Activated T-helper 1 cell treated with Interleukin-2 at 50 U/mL for 16 hours (primary cell): ENCODE data around the gene PIRT.
A peak's percentile ranks its signal among the peaks of the same experiment; 100 is the strongest.
"Not testable (repeated sequence)": the region's sequence is repeated elsewhere in the genome, so short reads cannot be mapped to it uniquely, and the experiment has no call there.

ENCODE experiments used
- DNase-seq: peaks from one replicate; pipeline ENCODE4 v3.0.0-alpha.2; 2020; ENCODE audit warnings: low read depth

The PIRT gene

DNA sequence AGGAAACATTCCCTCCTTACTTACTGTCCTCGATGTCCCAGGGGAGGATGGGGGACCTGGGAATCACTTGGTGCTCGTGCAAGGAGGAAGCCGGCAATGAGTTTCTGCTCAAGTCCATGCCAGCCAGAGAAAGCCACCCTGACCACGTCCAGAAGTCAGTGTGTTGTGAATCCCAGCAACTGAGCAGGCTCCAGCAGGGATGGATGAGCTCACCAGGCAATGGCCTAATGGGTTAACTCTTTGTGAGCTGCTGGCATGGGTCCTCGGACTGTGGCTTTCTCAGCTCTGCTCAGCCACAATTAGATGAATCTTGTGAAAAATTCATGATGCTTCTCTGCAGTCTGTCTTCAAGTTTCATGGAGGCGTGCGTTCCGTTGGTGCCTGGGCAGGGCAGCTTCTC is at the start of gene PIRT:
TSS of gene PIRT (minus strand) at position 167 of the 400 bp plus-strand sequence. CDS start 12,442 bp downstream, outside the sequence.
- no peak for DNase-seq

DNA sequence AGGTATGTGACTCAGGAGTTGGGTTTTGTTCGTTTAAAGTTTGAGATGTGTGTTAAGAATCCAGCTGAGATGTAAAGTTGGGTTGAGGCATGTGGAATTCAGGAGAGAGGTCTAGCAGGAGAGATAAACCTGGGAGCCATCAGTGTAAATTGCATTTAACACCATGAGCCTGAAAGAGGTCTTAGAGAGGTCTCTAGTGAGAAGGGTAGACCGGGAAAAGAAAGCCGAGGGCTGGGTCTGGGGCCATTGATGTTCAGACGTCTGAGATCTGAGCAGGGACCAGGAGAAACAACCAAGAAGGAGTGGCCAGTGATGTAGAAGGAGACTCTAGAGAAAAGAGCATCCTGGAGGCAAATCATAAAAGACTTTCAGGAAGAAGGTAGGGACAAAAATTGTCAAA is 44.1 kb upstream of the PIRT start:
- no peak for DNase-seq

DNA sequence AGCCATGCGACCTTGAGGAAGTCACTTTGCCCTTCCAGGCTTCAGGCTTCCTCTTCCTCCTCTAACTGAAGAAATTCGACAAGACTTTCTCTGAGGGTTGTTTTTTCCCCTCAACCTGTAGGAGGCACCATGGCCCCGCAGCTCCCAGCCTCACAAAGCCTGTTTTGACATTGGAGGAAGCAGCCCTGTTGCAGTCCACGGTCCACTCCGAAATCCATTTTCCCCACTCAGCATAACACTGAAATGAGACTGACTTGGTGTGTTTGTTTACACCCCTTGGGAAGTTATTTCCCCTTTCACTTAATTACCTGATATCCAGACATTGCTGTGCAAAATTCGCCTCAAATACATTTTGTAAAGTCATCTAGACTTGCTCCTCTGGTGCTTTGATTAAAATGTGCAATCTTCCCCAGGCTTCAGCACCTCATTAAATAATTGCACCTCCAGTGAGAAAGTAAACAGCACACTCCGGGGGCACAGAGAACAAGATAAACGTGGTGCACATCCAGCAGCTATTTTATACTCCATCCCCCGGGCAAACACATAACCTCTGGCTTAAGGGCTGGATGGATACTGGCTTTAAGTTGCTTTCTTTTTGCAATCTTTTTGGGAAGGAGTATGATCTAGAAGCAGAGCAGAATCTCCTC is 41.4 kb upstream of the PIRT start:
- DNase-seq: no peak

DNA sequence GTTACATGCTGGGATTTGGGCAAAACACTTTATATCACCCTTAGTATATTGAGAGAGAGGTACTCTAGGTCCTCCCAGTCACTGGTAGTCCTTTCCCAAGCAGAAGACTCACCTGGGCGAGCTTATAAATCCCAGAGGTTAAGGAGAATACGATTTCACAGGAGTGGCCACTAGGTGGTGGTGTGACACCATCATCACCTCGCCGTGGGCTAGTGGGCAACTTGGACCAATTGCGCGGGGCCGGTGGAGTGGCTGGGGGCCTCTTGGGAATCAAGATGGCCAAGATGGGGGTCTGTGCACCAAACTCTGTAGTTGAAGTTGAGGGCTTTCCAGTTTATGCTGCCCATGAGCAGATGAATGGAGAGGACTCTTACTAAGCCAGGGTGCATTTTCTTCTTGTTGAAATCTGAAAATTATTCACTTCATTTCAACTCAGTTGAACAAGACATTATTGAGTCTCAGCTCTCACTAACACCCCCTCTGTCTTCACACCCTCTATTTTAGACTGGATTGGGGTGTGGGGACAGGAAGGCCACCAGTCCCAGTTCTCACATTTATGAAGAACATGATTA is 38.2 kb upstream of the PIRT start:
- no peak for DNase-seq

DNA sequence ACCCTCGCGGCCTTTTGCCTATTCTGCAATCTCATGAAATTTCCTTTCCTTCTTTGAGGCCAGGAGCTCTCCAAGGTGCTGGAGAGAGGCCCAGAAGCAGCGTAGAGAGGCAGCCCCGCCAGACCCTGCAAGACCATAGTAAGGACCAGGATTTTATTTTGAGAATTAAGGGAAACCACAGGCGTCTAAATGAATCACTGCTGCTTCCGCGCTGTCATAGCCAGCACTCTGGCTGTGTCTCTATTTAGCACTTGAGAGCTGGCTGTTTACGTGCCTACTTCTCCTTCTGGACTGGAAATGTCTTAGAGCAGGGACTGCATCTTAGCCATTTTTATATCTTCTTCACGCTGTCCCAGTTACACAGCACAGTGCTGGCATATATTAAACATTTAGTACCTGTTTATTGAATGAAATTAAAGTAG is 37.6 kb upstream of the PIRT start:
- DNase-seq: no peak

DNA sequence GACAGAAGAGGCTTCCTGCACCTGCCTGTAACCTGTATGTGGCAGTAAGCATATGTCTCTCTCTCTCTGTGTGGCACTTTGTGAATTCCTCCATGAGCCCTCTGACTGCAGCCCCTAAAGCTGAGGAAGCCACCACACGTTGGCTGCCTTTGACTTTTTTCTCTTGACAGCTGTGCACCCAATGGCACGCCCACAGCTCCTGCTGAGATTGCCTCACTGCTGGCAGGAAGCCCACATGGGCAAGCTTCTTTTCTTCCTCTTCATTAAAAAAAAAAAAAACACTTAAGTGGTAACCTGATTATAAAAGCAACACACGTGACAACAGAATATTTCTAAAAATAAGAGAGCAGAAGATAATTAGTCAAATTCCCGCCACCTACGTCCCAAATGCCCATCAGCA is 34.0 kb upstream of the PIRT start:
- no peak for DNase-seq

DNA sequence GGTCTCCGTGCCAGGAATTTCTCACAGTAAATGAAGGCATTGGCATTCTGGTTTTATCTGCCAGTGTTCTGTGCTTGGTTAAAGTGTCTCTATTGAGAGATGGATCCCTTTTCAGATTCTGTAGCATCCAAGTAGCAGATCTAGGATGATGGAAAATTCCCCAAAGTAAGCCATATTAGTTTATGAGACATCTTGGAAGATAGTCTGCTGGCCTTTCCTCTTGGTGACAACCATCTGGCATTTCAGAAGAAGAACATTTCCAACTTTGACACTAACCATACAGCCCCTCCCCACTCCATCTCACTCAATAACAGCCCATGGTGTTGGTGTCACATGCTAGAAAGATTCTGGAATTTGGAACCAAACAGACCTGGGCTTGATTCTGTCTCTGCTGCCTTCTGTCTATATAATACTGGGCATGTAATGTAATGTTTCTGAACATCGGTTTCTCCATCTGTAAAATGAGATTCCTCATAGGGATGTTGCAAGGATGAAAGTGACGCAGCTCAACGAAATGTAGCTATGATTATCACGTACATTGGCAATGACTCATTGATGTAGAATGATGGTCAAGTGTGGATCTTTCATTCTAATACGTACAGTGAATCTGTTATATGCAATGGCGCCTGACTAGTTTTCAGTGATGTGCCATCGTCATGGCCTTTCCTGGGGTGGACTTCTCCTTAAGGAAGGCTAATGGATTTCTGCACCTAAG is 32.6 kb upstream of the PIRT start:
- no peak for DNase-seq

DNA sequence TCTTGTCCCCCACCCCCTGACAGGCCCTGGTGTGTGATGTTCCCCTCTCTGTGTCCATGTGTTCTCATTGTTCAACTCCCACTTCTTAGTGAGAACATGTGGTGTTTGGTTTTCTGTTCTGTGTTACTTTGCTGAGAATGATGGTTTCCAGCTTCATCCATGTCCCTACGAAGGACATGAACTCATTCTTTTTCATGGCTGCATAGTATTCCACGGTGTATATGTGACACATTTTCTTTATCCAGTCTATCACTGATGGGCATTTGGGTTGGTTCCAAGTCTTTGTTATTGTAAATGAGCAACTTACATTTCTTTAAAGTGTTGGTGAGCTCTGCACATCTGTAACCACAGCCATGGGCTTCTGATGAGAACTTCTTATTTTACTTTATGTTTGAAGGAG is 30.9 kb upstream of the PIRT start:
- DNase-seq: not testable (repeated sequence)

DNA sequence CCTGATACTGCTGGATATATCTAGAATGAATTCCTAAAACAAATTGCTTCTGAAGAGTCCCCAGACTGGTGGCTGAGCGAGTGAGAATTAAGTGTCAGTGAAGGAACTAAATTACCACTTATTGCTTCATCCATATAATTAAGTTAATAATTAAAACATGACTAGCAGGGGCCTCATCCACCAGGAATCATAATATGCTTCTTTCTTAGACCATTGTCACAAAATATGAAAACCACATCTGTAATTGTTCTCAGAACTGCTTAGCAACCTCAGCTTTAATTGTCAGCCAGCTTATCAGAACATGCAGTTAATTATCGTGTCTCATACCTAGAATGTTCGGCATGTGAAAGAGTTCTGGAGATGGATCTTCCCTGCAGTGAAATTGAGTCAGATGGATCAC is 21.2 kb upstream of the PIRT start:
- DNase-seq: no peak

DNA sequence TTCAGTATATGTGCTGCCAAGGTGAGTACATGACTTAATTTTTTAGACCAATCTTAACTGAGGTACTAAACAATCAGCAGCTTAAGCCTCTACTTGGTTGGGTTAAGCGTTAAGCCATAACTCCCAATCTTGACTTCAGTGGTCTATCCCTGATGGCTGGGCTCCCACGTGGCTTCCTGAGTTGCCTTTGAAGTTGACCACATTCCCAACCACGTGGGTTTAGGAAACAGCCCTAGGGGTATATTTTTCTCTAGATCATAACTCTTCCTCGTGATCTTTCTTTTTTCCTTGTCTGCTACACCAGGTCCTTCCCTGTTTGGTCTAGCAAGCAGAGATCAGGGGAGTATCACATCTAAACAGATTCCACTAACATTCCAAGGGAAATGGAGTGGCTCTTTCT is 20.1 kb upstream of the PIRT start:
- DNase-seq: no peak

DNA sequence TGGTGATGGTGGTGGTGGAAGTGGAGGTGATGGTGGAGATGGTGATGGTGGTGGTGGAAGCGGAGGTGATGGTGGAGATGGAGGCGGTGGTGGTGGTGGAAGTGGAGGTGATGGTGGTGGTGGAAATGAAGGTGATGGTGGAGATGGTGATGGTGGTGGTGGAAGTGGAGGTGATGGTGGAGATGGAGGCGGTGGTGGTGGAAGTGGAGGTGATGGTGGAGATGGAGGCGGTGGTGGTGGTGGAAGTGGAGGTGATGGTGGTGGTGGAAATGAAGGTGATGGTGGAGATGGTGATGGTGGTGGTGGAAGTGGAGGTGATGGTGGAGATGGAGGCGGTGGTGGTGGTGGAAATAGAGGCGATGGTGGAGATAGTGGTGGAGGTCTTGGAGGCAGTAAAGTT is 8.7 kb upstream of the PIRT start:
- not testable (repeated sequence) for DNase-seq

DNA sequence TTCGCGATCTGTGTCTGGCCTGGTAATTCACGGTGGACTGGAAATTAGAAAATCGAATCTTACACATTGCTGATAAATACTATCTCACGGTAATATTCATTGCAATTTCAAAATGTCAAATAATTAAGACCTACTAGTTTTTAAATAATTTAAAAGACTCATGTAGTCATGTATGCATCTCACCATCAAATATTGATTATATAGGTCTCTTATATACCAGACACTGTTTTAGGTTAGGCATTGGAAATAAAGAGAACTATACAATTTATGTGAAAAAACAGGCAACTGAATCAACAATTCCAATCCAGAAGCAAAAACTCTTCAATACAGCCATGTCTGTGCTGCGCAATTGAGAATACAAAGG is 7.5 kb upstream of the PIRT start:
- no peak for DNase-seq

DNA sequence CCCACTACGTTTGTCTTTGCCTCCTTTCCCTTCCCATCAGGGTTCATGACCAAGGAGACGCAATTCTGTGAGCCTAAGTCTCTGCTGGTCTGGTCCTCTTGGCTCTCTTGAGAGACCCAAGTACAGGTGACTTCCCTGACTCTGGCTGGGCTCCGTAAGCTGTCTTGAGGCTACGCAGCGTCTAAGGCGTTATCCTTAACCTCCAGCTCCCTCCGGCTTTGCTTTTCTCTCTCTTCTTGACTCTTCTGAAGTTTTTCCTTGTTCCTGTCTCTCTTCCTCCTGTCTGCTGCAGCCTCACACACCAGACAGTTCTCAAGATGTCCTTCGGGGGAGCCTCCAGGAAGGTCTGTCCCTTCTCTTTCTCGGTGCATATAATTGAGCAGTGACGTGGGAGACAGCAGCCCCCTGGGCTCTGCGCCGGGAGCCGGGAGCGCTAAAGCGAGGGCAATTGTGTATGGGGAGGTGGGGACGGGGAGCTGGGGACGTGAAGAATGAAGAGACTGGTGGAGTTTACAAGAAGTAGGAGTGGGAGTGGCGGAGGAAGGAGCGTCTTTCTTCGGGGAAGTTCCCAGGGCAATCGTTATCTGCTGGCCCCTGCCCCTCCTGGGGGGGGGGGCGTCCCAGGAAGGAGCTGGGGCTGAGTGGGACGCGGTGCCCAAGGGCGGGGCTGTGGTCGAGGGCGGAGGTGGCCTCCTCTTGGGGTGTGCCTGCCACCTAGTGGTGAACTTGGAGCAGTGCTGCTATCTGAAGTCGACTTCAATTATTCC is 6.9 kb upstream of the PIRT start:
- DNase-seq: peak; percentile 45

DNA sequence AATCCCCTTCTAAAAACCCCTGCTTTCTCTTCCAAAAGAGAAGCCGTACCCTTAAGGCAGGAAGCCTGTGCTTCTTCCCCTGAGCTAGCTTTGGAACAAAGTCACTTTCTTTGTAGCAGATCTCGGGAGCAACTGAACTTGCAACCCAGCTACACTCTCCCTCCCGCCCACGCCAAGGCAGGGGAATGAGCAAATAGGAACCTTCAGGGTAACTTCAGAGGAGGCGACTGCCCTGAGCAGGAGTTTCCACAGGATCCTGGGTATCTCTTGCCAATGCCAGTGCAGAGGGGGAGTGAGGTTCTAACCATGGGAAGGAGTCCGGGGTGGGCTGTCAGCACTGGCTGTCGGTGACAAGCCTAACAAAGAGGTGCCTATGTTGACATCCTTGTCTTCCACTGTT is 5.9 kb upstream of the PIRT start:
- no peak for DNase-seq

DNA sequence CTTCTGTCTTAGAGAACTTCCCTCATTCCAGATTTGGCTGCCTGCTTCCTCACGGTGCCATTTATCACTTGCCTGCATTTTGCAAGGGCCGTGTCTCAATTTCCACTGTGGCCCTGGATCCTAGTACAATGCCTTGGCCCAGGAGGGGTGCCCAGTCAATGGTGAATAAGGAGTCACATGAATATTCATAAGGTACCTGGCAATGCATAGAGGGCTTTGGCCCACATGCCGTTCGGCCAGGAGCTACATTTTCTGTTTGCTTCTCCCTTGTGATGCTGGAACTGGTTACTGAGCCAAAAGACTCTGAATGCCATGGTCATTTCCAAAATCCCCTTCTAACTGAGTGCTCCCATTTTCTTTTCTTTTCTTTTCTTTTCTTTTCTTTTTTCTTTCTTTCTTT is 4.8 kb upstream of the PIRT start:
- DNase-seq: no peak

DNA sequence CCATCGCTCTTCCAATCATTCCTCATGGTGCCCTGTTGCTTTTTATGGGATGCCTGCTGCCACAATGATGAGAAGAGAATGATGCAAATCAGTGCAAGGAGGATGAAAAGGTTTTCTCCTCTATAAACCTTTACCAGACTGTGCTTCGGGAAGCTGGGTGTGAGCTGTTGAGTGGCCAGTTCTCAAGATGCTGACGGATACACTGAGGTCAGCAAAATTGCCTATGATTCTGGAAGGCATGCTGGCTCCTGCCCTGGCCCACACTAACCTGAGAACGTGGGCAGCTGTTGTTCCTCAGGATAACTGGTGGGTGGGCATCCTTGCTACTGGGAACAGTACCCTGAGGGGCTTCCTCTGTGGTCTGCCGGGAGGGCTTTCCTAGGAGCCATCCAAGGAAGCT is 795 bp upstream of the PIRT start:
- no peak for DNase-seq

DNA sequence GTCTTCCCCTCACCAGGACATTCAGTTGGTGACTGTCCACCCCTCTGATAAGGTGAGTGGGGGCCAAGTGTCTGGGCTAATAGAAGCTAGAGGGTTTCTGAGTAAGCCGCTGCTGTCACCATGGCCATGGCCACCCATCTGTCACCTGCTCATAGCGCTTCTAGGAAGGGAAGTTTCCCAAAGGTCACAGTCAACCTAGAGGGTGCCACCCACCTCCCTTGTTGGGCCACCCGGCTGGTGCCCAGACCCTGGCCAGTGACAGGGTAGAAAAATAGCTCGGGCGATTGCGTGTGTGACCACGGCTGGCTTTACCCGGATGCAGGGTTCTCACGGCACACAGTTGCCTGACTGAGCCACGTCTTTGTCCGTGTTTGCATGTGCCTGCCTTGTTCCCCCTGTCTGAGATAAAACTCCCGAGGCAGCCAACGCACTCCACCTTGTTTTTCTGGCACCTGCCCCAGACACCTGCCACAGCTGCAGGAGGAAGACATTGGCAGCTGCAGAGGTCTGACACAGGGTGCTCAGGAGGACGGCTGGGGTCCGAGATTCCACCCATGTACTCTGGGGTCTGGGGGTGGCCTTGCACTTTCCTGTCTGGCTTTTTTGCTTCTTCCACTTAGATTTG is 809 bp downstream of the PIRT start:
- no peak for DNase-seq

DNA sequence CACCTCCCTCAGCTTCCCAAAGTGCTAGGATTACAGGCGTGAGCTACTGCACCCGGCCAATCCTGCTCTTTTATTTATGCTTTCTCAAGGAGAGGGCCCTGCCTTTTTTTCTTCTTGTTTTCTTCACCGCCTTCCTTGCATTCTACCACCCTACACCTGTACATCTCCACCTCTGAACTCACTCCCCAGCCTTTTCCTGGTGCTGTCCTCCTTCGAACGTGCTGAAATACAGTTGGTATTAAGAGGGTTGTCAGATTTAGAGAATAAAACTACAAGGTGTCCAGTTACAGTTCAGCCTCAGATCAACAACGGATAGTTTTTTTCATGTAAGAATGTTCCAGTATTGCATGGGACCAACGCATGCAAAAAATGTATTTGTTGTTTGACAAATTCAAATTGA is 1.7 kb downstream of the PIRT start:
- DNase-seq: no peak

DNA sequence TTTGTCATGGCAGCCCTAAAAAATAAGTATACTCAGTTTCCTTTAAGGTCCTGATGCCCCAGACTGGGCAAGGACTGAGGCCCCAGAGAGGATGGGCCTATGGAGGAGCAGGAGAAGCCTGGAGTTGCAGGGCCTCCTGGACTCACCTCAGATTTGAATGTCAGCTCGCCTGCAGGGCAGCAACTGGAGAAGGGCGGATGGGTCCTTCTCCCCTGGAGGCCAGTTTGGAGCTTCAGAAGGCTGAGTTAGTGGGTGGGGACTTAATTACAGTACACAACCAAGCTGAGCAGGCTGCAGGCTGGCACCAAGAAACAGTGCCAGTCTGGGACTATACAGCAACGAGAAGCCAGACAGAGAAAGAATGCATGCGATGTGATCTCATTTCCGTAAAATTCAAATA is 6.2 kb downstream of the PIRT start:
- DNase-seq: no peak

DNA sequence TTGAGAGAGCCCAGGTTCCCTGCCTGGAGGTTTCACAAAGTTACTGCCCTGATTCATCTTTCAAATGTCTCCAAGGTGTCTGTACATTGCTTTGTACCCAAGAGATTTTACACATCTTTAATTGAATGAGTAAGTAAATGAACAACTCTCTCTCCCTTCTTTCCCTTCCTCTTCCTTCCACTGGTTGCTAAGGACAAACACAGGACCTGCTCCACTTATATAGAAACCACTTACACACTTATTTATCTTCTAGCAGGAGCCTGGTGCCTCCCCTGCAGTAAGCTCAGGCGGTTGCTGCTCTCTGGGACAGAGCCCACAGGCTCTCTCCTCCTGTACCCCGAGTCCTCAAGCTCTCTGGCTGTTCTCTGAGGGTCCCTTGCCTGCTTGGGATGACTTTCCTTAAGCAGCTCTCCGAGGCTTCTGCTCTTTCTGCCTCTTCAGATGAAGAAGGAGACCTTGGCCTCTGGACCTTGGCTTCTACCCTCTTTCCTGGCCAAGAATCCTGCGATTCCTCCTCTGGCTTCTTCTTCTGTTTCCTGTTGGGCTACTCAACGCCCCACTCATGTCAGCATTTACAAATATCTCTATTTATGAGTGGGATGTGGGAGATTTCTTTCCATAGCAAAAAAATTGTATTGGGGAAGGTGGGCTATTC is 9.9 kb downstream of the PIRT start:
- no peak for DNase-seq

DNA sequence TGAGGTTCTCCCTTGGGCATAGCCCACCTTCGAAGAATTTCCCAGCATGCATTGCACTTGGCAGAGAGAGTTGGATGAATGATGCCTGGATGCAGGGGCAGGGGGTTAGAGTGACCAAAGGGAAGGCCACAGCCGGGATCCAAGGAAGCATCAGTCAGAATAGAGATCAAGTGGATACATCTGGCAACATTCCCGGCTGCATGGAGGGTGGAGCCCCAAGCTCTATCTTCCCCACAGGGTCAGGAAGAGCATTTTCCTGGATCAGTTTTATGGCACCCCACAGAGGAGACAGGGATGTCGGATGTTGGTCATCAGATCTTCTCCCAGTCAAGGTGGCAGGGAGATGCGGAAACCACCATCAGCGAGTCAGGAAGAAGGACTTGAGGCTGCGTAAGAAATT is 13.0 kb downstream of the PIRT start:
- DNase-seq: no peak

DNA sequence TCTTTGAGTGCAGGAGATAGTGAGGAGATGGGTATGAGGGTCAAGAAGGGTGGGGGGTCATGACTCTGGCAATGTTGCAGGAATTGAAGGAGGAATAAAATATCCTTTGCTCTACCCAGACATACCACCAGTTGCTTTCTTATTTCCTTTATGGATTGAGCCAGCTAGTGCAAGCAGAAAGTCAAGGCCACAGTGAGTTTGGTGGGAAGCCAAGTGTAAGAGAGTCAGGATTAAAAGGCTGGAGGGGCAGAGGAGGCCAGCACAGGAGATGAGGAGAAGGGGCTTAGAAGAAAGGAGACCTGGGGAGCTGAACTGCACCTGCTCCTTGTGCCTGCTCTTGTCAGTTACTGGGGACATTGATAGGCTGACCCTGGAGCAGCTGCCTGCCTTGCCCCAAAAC is 16.1 kb downstream of the PIRT start:
- DNase-seq: no peak
